Neural progenitor cell (in vitro differentiated cells): ENCODE data around the gene KNOP1. TPM values are rescaled to one million over a fixed set of nuclear protein-coding genes. Genes with fewer than 3 reads are reported as not detected.

Experiments
- DNase-seq: peaks from one replicate; pipeline ENCODE4 v3.0.0-alpha.2; 2016; ENCODE audit warnings: low spot score
- H2AFZ ChIP-seq: fragments of 200-600 bp; sonication (generic); replicated peaks from 2 replicates; pipeline ENCODE4 v1.6.1; 2016; ENCODE audit warnings: antibody characterized with exemption
- H3F3A ChIP-seq: fragments of 200-600 bp; sonication (generic); 2 replicates; pipeline ENCODE4 v1.6.1; 2016; ENCODE audit warnings: antibody characterized with exemption, low read depth
- H3K27ac ChIP-seq: fragments of 200-600 bp; sonication (generic); 2 replicates; pipeline ENCODE4 v1.5.1; 2016; ENCODE audit warnings: mild to moderate bottlenecking
- H3K27me3 ChIP-seq: fragments of 200-600 bp; sonication (generic); 2 replicates; pipeline ENCODE4 v1.6.1; 2016; ENCODE audit warnings: mild to moderate bottlenecking, moderate library complexity
- H3K36me3 ChIP-seq: fragments of 200-600 bp; sonication (generic); 2 replicates; pipeline ENCODE4 v1.5.1; 2016
- H3K4me1 ChIP-seq: fragments of 200-600 bp; sonication (generic); 2 replicates; pipeline ENCODE4 v1.6.1; 2016; ENCODE audit warnings: mixed run types
- H3K4me2 ChIP-seq: fragments of 200-600 bp; sonication (generic); 2 replicates; pipeline ENCODE4 v1.6.1; 2016
- H3K4me3 ChIP-seq: fragments of 200-600 bp; sonication (generic); 2 replicates; pipeline ENCODE4 v1.5.1; 2016
- H3K79me2 ChIP-seq: fragments of 200-600 bp; sonication (generic); 2 replicates; pipeline ENCODE4 v1.6.1; 2016; ENCODE audit warnings: low read depth
- H3K9ac ChIP-seq: fragments of 200-600 bp; sonication (generic); 2 replicates; pipeline ENCODE4 v1.6.1; 2016
- H3K9me3 ChIP-seq: fragments of 200-600 bp; sonication (generic); 2 replicates; pipeline ENCODE4 v1.5.1; 2016; ENCODE audit warnings: low read depth
- H4K20me1 ChIP-seq: fragments of 200-600 bp; sonication (generic); 2 replicates; pipeline ENCODE4 v1.6.1; 2016; ENCODE audit warnings: low read depth
- H3K27ac Mint-ChIP-seq: 3 replicates; pipeline ENCODE4 v1.8.0; 2021; ENCODE audit warnings: mixed read lengths
- H3K27me3 Mint-ChIP-seq: 2 replicates; pipeline ENCODE4 v1.8.0; 2022; ENCODE audit warnings: low read depth, mild to moderate bottlenecking, inconsistent platforms, moderate library complexity, mixed read lengths; ENCODE audit not compliant: insufficient read depth
- H3K36me3 Mint-ChIP-seq: 3 replicates; pipeline ENCODE4 v1.8.0; 2021; ENCODE audit warnings: mixed read lengths
- H3K4me1 Mint-ChIP-seq: 3 replicates; pipeline ENCODE4 v1.8.0; 2021; ENCODE audit warnings: mixed read lengths
- H3K4me3 Mint-ChIP-seq: 3 replicates; pipeline ENCODE4 v1.8.0; 2021; ENCODE audit warnings: mild to moderate bottlenecking, moderate library complexity, mixed read lengths
- H3K9me3 Mint-ChIP-seq: 3 replicates; pipeline ENCODE4 v1.8.0; 2020; ENCODE audit warnings: mixed read lengths
- EZH2 ChIP-seq: fragments of 200-600 bp; sonication (generic); IDR thresholded peaks from 2 replicates; pipeline ENCODE4 v1.6.1; 2017; ENCODE audit warnings: antibody characterized with exemption, mild to moderate bottlenecking, moderate library complexity
- EZH2phosphoT487 ChIP-seq: fragments of 200-600 bp; sonication (generic); IDR thresholded peaks from 2 replicates; pipeline ENCODE4 v1.6.1; 2017; ENCODE audit warnings: antibody characterized with exemption
- total RNA-seq: library from RNA; depleted of rRNA; stranded (reverse); fragments of >200 nt; gene quantifications from 2 replicates; pipeline ENCODE4 v1.2.3, GENCODE V29; 2015; ENCODE audit warnings: low replicate concordance
- TF ChIP-seq, protein P1 (sequence below): fragments of 200-600 bp; sonication (generic); IDR thresholded peaks from 2 replicates; pipeline ENCODE4 v1.5.1; 2017; ENCODE audit warnings: antibody characterized with exemption, mild to moderate bottlenecking

KNOP1 gene
- total RNA-seq, 1 donor from 2014 or later = 130 TPM

DNA sequence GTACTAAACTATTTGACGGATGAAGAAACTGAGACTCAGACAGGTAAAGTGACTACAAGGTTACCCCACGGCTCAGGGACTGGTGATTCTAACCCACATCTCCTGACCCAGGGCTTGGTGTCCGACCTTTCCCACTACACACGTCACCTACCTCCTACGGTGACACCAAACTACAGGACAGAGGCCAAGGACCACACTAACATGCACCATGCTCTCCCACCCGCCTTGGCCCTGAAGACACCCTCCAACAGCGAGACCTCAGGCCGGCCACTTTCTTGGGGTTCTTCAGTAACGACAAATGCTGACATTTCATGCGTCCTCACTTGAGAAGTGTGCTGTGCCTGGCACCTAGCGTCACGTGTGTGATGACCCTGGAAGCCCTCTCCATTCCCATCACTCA is 6.4 kb downstream of the KNOP1 start:
- no peak overlapping the region for H3K9ac ChIP-seq
- H3K4me1 Mint-ChIP-seq = peaks cover 42% of the 10 kb centered on the region
- H2AFZ ChIP-seq = no peak overlapping the region
- peaks cover 35% of the 10 kb centered on the region for H3K36me3 Mint-ChIP-seq
- no peak overlapping the region for H3K27ac ChIP-seq
- H3K4me1 ChIP-seq = peaks cover 36% of the 10 kb centered on the region
- H3K9me3 ChIP-seq = no peaks in the 10 kb centered on the region
- H3K79me2 ChIP-seq = peaks cover 99% of the 10 kb centered on the region
- H3K27me3 ChIP-seq = no peaks in the 10 kb centered on the region
- peaks cover 6% of the 10 kb centered on the region for H3K27me3 Mint-ChIP-seq
- TF ChIP-seq, protein P1, sequence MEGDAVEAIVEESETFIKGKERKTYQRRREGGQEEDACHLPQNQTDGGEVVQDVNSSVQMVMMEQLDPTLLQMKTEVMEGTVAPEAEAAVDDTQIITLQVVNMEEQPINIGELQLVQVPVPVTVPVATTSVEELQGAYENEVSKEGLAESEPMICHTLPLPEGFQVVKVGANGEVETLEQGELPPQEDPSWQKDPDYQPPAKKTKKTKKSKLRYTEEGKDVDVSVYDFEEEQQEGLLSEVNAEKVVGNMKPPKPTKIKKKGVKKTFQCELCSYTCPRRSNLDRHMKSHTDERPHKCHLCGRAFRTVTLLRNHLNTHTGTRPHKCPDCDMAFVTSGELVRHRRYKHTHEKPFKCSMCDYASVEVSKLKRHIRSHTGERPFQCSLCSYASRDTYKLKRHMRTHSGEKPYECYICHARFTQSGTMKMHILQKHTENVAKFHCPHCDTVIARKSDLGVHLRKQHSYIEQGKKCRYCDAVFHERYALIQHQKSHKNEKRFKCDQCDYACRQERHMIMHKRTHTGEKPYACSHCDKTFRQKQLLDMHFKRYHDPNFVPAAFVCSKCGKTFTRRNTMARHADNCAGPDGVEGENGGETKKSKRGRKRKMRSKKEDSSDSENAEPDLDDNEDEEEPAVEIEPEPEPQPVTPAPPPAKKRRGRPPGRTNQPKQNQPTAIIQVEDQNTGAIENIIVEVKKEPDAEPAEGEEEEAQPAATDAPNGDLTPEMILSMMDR = no peak
- no peak for TF ChIP-seq EZH2phosphoT487
- TF ChIP-seq EZH2 = no peak
- H3F3A ChIP-seq = peaks cover 45% of the 10 kb centered on the region
- DNase-seq = no peak
- no peak overlapping the region for H3K4me3 ChIP-seq
- H3K4me2 ChIP-seq = peak overlapping the region; percentile 71
- no peaks in the 10 kb centered on the region for H3K9me3 Mint-ChIP-seq
- peak overlapping the region; percentile 41 for H3K4me3 Mint-ChIP-seq
- H3K27ac Mint-ChIP-seq = peak overlapping the region; percentile 1
- H4K20me1 ChIP-seq = peaks cover 96% of the 10 kb centered on the region
- peaks cover 6% of the 10 kb centered on the region for H3K36me3 ChIP-seq

DNA sequence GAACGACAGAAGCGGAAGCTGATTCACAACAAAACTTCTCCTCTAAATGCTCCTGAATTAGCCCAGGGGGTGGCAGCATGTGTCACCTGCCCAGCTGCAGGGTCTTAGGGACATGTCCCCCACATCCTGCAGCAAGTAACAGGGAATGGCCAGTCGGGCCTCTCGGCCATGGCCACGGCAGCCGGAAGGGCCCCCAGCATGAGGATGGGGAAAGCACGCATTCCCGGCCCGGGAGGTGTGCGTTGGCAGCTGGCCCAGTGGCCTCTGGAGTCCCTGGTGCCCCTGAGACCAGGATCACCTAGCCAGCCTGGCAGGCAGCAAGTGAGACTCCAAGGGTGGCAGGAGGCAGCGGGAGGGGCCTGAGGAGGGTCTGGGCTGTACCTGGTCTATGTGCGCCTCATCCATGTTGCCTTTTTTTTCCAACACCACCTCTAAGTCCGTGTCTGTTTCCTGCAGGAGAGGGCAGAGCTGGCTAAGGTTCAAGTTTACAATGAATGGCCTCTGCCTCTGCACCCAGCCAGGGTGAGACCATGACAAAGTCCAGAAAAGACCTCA is 7.0 kb downstream of the KNOP1 start:
- Mint-ChIP-seq H3K27me3 (peaks cover 6% of the 10 kb centered on the region), H3K9me3 (no peaks in the 10 kb centered on the region), H3K36me3 (peaks cover 41% of the 10 kb centered on the region), H3K27ac (peak overlapping the region; percentile 1), H3K4me3 (peak overlapping the region; percentile 41), H3K4me1 (peaks cover 36% of the 10 kb centered on the region)
- peaks cover 99% of the 10 kb centered on the region for H3K79me2 ChIP-seq
- H3K4me3 ChIP-seq = no peak overlapping the region
- H3K27me3 ChIP-seq = no peaks in the 10 kb centered on the region
- peaks cover 6% of the 10 kb centered on the region for H3K36me3 ChIP-seq
- DNase-seq = peak; percentile 55
- no peak overlapping the region for H2AFZ ChIP-seq
- TF ChIP-seq EZH2phosphoT487 (no peak), EZH2 (no peak)
- TF ChIP-seq, protein P1 = peak; percentile 22
- no peak overlapping the region for H3K9ac ChIP-seq
- H3F3A ChIP-seq = peaks cover 45% of the 10 kb centered on the region
- H4K20me1 ChIP-seq = peaks cover 96% of the 10 kb centered on the region
- H3K9me3 ChIP-seq = no peaks in the 10 kb centered on the region
- H3K4me2 ChIP-seq = peak overlapping the region; percentile 71
- H3K27ac ChIP-seq = peak overlapping the region; percentile 84
- H3K4me1 ChIP-seq = peaks cover 30% of the 10 kb centered on the region

DNA sequence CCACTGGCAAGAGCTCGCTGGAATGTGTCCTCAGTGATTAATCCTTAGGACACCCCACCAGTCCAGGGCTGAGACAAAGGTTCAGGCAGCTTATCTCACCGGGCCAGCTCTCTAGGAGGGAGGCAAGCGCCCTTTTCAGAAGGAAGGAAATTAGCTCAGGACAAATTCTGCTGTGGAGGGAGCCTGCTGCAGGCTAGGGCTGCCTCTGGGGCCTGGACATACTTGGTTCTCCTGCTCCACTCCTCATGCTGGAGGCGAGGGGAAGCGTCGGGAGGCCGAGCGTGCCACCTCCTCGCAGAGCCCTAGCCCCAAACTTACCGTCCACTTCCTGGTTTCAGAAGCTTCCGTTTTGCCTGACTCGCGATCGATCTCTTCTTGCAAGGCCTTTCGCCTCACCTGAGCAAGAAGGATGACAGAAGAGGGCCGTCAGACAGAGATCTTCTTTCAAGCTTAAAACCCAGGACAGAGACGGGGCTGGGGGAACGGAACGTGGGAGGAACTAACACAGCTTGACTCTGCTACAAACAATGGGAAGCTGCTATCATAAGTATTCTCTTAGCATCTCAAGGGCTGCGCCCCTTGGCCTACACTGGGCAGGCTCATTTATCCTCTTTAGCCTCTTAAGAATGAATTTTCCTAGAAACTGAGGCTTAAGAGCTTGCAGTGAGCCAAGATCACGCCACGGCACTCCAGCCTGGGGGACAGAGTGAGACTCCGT is 7.7 kb downstream of the KNOP1 start:
- H3K9me3 ChIP-seq = no peaks in the 10 kb centered on the region

More for the DNA sequence above, 7.7 kb downstream of the KNOP1 start:
- Histone ChIP-seq H3F3A (peaks cover 45% of the 10 kb centered on the region), H2AFZ (no peak overlapping the region), H3K9ac (no peak overlapping the region), H3K4me3 (no peak overlapping the region), H3K27ac (peak overlapping the region; percentile 84), H3K36me3 (peaks cover 6% of the 10 kb centered on the region), H4K20me1 (peaks cover 96% of the 10 kb centered on the region), H3K27me3 (no peaks in the 10 kb centered on the region), H3K4me2 (peak overlapping the region; percentile 71), H3K79me2 (peaks cover 99% of the 10 kb centered on the region), H3K4me1 (peaks cover 29% of the 10 kb centered on the region)
- Mint-ChIP-seq H3K9me3 (no peaks in the 10 kb centered on the region), H3K36me3 (peaks cover 46% of the 10 kb centered on the region), H3K4me3 (no peak overlapping the region), H3K4me1 (peaks cover 33% of the 10 kb centered on the region), H3K27ac (peak overlapping the region; percentile 73), H3K27me3 (peaks cover 6% of the 10 kb centered on the region)
- TF ChIP-seq EZH2 (no peak), EZH2phosphoT487 (no peak)
- TF ChIP-seq, protein P1 = no peak
- peak; percentile 75 for DNase-seq
